Neural cell (in vitro differentiated cells): ENCODE results near the gene COG5.
A peak's percentile ranks its signal among the peaks of the same experiment; 100 is the strongest.

Experiments
- EP300 ChIP-seq: fragments of 450-650 bp; conservative IDR thresholded peaks from 2 replicates; pipeline ENCODE4 v1.6.1; 2014; ENCODE audit warnings: antibody characterized with exemption, mild to moderate bottlenecking, moderate library complexity; ENCODE audit not compliant: poor library complexity, severe bottlenecking
- POLR2AphosphoS5 ChIP-seq: IDR thresholded peaks from 2 replicates; pipeline ENCODE4 v1.6.1; 2012
- RAD21 ChIP-seq: fragments of 450-650 bp; conservative IDR thresholded peaks from 2 replicates; pipeline ENCODE4 v1.6.1; 2014; ENCODE audit warnings: antibody characterized with exemption, mild to moderate bottlenecking, moderate library complexity
- TF ChIP-seq, protein P1 (sequence below): fragments of 450-650 bp; IDR thresholded peaks from 2 replicates; pipeline ENCODE4 v1.5.1; 2014; ENCODE audit warnings: antibody characterized with exemption, mild to moderate bottlenecking, moderate library complexity; ENCODE audit not compliant: poor library complexity, severe bottlenecking

DNA sequence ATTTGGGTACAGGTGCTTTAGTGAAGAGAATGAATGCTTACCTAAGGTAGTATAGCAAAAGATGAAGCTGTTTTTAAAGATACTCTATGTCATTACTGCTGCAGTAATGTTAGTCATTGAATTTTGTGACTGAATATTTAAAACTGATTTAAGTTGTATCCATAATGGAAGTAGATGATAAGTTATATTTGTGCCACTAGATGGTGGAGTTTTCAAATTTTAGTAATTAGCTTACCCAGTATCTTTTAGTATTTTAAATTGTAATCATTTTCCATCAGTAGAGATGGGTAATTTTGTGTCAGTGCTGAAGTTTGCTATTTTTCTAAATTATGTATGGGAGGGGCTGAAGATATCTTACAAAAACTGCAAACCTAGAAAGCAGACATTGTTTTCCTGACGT is 369.7 kb downstream of the COG5 start:
- TF ChIP-seq, protein P1, sequence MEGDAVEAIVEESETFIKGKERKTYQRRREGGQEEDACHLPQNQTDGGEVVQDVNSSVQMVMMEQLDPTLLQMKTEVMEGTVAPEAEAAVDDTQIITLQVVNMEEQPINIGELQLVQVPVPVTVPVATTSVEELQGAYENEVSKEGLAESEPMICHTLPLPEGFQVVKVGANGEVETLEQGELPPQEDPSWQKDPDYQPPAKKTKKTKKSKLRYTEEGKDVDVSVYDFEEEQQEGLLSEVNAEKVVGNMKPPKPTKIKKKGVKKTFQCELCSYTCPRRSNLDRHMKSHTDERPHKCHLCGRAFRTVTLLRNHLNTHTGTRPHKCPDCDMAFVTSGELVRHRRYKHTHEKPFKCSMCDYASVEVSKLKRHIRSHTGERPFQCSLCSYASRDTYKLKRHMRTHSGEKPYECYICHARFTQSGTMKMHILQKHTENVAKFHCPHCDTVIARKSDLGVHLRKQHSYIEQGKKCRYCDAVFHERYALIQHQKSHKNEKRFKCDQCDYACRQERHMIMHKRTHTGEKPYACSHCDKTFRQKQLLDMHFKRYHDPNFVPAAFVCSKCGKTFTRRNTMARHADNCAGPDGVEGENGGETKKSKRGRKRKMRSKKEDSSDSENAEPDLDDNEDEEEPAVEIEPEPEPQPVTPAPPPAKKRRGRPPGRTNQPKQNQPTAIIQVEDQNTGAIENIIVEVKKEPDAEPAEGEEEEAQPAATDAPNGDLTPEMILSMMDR: peak; percentile 42
- TF ChIP-seq EP300: no peak
- no peak for TF ChIP-seq POLR2AphosphoS5
- no peak for TF ChIP-seq RAD21
